GM19025 (cell line): ENCODE data around the gene UBE3B.

Experiments
- ATAC-seq: cut with Tn5 transposase; IDR thresholded peaks from one replicate; pipeline ENCODE4 v1.9.1; 2021; ENCODE audit warnings: mild to moderate bottlenecking, low read depth, moderate library complexity; ENCODE audit not compliant: unreplicated experiment

Gene UBE3B

GRCh38 chr12:109449845-109450532 lies 27.4 kb upstream of the UBE3B start:
- no peak for ATAC-seq

- no peak for ATAC-seq
These were observed 26.5 kb upstream of the UBE3B start for GRCh38 chr12:109450980-109451379.

- ATAC-seq: no peak
These were observed 26.0 kb upstream of the UBE3B start for GRCh38 chr12:109451400-109451799.

GRCh38 chr12:109452489-109452888 lies 24.9 kb upstream of the UBE3B start:
- ATAC-seq: no peak

- no peak for ATAC-seq
These were observed 21.7 kb upstream of the UBE3B start for GRCh38 chr12:109455706-109456105.

- no peak for ATAC-seq
These were observed 19.3 kb upstream of the UBE3B start for GRCh38 chr12:109458086-109458485.

GRCh38 chr12:109458771-109459208 lies 18.6 kb upstream of the UBE3B start:
- no peak for ATAC-seq

- ATAC-seq: no peak
These were observed 18.2 kb upstream of the UBE3B start for GRCh38 chr12:109459247-109459646.

GRCh38 chr12:109460538-109460937 lies 16.9 kb upstream of the UBE3B start:
- ATAC-seq: no peak

GRCh38 chr12:109461049-109461845 lies 16.2 kb upstream of the UBE3B start:
- no peak for ATAC-seq

GRCh38 chr12:109461846-109462756 lies 15.3 kb upstream of the UBE3B start:
- ATAC-seq: no peak

- no peak for ATAC-seq
These were observed 14.4 kb upstream of the UBE3B start for GRCh38 chr12:109462868-109463692.

GRCh38 chr12:109463756-109464155 lies 13.7 kb upstream of the UBE3B start:
- no peak for ATAC-seq

GRCh38 chr12:109464642-109465351 lies 12.6 kb upstream of the UBE3B start:
- no peak for ATAC-seq

GRCh38 chr12:109466305-109466704 lies 11.1 kb upstream of the UBE3B start:
- no peak for ATAC-seq

GRCh38 chr12:109466821-109467220 lies 10.6 kb upstream of the UBE3B start:
- ATAC-seq: no peak

GRCh38 chr12:109467978-109468676 lies 9.3 kb upstream of the UBE3B start:
- no peak for ATAC-seq

GRCh38 chr12:109469517-109469916 lies 7.9 kb upstream of the UBE3B start:
- no peak for ATAC-seq

- ATAC-seq: no peak
These were observed 4.4 kb upstream of the UBE3B start for GRCh38 chr12:109473006-109473405.
